OCI-LY1 (cell line): ENCODE results near the gene PRKAG3.

Experiments
- CTCF ChIP-seq: fragments of 200-600 bp; sonication (generic), shearing (Covaris generic); IDR thresholded peaks from 2 replicates; pipeline ENCODE4 v1.5.1; 2017; ENCODE audit warnings: mild to moderate bottlenecking, antibody characterized with exemption, low read length, moderate library complexity, mixed read lengths
- EZH2 ChIP-seq: fragments of 200-600 bp; sonication (generic), shearing (Covaris generic); IDR thresholded peaks from 2 replicates; pipeline ENCODE4 v1.8.0; 2017; ENCODE audit warnings: borderline replicate concordance, mixed run types, mild to moderate bottlenecking, antibody characterized with exemption, low read length, moderate library complexity, mixed read lengths

GRCh38 chr2:218815649-218816048 is 16.0 kb downstream of the PRKAG3 start:
- TF ChIP-seq CTCF, result no peak
- no peak for TF ChIP-seq EZH2
